Activated CD4-positive, alpha-beta T cell treated with anti-CD3 and anti-CD28 coated beads, Interleukin-2, amount 50 U/mL, for 16 hours (primary cell): ENCODE results near the gene TCF3.
A peak's percentile ranks its signal among the peaks of the same experiment; 100 is the strongest.
"Not testable (repeated sequence)": the region's sequence is repeated elsewhere in the genome, so short reads cannot be mapped to it uniquely, and the experiment has no call there.

Experiments
- DNase-seq: peaks from one replicate; pipeline ENCODE4 v3.0.0-alpha.2; 2020

TCF3 gene

DNA sequence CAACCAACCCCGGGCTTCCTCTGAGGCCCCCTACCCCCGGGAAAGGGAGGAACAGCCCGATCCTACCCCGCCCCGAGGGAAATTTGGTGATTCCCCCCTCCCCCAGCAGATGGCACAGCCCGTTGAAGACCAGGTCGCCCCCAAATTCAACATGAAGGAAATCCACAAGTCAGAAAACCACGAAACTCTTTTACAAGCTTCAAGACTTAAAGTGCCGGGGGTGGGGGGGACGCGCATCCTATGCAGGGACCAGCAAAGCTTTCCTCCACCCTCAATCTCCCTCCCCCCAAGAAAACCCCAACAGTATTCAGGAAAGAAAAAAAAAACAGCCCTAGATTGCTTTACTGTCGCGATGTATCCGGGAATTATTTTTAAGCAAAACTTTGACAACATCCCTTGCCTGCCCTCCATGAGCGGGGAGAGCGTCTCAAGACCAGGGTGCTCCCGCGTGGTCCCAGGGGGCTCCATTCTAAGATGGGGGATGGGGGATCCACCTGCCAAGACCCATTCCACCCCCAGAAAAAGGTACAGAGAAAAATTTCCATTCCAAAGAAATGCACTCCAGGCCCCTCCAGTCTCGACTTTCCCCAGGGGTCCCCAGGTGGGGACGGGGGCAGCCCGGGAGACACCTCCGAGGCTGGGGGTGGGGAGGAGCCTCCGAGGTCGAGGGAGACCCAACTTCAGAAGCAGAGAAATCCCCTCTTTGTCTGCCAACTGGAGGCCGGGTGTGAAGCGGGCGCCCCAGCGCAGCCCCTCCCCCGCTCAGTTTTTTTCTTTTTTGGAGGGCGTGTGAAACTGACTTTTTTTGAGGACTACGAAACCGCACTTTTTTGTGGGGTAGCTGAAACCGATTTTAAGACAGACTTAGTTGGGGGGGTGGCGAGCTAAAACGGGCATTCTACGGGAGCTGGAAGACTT lies 1.5 kb downstream of the TCF3 start:
- DNase-seq: peak; percentile 57

GRCh38 chr19:1649706-1650649 lies 2.4 kb downstream of the TCF3 start:
- DNase-seq: no peak

DNA sequence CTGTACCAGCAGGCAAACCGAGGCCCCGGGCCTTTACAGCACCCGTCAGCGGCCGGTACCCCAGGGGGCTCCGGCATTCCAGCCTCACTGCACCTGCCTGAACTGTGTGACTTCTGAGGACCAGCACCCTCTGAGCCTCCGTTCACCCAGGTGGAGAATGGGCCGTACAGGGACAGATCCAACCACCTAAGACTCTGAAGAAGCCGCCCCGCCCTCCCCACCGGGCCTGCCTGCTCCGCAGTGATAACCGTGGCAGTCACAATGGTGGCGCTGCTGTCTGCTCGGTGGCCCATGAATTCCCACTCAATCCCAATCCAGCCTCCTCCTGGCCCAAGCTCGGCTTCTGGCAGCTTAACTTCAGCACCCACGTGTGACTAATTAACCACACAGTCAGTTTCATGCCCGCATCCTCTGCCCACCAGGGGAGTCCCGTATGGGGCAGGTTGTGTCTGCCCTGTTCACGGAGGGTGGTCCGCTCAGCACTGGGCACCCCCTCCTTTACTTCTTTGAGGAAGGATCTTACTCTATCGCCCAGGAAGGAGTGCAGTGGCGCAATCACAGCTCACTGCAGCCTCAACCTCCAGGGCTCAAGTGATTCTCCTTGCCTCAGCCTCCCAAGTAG lies 3.4 kb downstream of the TCF3 start:
- DNase-seq: no peak

- DNase-seq: no peak
Measured at GRCh38 chr19:1648459-1648849, 4.0 kb downstream of the TCF3 start.

GRCh38 chr19:1647501-1648458 lies 4.6 kb downstream of the TCF3 start:
- no peak for DNase-seq

DNA sequence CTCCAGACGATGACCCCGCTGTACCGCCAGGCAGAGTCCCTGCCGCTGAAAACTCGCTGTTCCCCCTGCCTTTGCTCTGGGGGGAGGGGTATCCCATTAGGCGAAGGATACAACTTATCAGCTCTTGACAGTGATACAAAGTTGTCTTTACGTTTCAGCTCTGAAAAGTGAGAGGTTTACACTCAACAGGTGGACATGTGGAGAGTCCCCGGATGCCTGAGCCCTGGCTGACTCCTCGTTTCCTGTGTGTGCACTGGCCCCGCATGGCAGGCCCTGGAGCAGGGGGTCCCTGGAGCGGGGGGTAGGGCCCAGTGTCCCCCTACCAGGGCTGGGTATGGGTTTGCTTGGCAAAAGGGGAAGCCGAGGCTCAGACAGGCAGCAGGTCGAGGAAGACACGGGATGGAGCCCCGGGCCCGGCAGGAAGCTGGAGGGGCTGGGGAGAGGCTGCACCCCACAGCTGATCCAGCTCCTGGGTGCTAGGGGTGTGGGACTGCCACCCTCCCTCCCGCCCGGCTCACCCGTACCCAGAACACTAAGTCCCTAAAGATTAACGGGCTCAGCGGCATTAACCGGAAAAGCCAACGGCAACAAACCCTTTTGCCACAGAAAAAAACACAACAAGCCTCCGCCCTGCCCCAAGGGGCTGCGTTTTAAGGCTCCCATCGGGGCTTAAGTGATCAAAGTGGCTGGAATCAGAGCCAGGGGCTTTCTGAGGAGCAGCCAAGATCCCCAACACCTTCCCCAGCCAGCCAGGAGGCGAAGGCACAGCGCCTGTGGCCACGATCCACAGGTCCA lies 5.6 kb downstream of the TCF3 start:
- no peak for DNase-seq

DNA sequence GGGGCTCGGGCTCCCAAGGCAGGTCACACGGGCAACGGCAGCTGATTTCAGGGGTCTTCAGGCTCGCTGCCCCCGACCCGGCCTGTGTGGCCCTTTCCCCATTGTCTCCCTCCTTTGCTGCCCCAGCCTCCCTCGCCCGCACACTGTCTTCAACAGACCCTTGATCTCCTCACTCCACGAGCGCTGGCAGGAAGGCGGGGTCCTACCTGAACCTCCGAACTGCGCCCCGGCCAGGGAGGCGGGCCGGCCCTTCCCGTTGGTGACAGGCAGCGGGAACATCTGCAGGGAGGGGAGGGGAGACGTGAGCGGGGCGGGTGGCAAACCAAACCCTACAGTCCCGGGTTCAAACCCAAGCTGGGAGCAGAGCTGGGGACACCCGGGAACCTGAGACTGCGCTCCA lies 6.3 kb downstream of the TCF3 start:
- no peak for DNase-seq

- no peak for DNase-seq
Measured at GRCh38 chr19:1645299-1645698, 7.1 kb downstream of the TCF3 start.

DNA sequence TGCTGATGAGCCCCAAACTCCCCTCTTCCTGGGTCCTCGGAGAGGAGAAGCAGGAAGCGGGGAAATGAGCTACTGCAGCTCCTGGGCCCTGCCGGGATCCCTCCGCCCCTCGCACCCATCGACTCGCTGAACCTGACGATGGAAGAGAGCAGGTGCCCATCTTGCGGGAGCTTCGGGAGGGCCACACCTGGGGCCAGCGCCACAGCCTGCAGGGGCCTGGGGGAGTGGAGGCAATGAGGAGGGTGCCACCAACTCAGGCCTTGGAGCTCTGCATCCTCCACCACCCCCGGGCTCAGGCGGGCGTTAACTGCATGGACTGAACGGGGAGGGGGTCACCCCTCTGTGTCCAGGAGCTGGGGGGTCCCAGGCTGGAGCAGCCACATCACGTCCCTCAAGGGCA lies 8.3 kb downstream of the TCF3 start:
- no peak for DNase-seq

DNA sequence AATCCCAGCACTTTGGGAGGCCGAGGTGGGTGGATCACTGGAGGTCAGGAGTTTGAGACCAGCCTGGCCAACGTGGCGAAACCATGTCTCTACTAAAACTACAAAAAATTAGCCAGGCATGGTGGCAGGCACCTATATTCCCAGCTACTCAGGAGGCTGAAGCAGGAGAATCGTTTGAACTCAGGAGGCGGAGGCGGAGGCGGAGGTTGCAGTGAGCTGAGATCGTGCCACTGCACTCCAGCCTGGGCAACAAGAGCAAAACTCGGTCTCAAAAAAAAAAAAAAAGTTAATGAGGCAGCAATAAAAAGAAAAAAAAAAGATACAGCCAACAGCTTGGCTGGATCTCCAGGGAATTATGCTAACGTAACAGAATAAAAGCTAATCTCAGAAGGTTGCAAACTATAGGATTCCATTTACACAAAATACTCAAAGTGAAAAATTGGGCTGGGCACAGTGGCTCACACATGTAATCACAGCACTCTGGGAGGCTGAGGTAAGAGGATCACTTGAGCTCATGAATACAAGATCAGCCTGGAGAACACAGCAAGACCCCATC lies 11.4 kb downstream of the TCF3 start:
- not testable (repeated sequence) for DNase-seq

- no peak for DNase-seq
Measured at GRCh38 chr19:1636325-1637236, 15.8 kb downstream of the TCF3 start.

DNA sequence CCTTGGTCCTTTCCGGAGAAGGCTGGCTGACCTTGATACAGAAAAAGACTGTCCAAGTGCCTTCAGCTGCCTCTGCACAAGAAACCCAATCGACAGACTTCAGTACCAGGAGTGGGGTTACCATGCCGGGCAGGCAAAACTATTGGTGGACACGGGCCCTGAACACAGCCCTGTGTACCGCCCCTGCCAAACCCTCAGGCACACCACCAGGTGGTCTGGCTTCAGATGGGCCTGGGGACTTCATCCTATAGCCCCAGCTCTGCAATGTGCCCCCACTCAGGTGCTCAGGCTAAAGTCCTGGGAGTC lies 17.5 kb downstream of the TCF3 start:
- no peak for DNase-seq

DNA sequence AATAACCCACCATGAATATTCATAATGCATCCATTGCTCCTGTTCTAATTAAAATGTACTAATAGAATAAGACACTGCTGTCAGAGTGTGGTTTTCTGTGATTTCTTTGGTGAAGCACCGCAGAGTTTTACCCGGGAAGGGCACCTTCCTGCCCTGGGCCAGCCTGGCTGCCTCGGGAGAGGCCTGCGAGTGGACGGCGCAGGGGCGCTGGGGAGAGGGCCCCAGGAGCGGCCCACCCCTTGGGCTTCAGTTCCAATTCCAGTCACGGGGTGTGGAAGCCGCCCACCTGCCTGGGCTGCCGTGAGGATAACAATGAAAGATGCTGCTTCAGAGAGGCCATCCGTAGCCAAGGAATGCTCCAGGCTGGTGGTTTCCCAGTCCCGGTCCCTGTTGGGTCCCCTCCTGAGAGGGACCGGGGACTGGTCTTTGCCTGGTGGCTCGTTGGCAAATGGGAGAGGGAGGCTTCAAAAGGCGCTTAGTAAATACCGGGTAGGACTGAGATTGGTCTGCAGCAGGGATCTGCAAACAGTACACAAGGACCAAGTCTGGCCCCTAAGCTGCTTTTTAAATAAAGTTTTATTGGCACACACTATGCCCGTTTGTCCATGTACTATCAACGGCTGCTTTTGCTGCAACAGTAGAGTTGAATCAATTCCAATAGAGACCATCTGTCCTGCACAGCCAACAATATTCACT lies 18.0 kb downstream of the TCF3 start:
- no peak for DNase-seq

DNA sequence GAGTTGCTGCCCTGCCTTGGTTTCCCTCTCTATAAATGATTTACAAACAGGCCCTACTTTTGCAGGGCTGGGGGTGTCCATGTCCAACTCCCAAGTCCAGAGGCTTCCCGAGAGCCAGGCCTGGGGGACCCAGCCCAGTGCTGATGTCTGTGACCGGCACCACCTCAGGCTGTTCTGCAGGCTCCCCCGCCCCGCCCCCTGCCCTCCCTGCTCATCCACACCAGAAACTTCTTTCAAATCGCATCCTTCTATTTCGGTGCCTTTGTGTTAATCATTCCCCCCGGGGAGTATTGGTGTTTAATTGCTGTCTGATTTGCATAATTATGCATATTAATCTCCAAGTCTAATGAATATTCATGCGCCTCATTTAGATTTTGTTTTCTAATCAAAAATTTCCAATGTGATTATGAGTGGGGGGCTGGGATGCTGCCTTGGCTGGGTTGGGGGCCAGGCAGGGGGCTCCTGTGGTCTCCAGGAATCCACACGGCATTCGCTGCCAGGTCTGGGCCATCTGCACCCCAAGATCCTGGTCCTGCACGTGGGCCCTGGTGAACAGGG lies 19.1 kb downstream of the TCF3 start:
- DNase-seq: no peak

GRCh38 chr19:1632462-1633268 lies 19.8 kb downstream of the TCF3 start:
- DNase-seq: no peak

DNA sequence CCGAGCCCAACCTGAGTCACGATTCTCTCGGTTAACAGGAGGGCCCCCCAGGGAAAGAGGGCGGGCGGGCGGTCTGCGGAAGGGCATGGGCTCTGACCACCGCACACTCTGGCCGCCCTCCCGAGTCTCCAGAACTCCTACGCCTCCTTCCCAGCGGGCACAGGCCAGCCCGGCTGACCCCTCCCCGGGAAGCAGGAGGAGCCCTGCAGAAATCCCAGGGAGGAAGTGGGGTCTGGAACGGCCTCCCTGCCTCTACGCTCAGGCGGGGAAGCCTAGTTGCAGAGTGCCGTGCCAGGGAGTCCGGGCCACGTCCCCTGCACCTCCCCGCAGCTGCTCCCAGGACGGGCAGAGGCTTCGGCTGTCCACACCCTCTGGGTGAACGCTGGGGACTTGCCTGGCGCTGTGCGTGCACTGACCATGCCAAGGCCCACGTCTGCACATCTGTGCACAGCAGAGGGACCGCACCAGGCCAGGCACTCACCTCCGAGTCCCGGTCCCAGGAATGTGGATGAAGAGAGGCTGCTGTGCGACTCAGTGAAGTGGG lies 20.8 kb downstream of the TCF3 start:
- DNase-seq: no peak

DNA sequence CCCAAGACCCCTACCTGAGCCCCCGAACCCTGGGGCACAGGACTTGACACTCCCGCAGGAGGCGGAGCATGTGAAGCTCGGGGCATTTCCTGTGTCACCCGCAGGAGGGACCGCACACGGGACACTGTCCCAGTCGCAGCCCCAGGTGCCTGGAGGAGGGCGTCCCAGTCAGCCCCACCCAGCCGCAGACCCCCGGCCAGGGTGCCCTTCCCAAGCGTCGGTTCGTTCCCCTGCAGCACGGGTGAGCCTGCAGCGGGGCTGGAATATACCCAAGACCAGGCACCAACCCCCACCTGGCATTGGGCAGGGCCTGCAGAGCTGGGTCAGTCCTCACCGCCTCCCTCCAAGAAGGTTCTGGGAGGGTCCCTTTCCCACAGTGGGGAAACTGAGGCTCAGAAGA lies 21.6 kb downstream of the TCF3 start:
- DNase-seq: no peak

- DNase-seq: no peak
Measured at GRCh38 chr19:1630012-1630411, 22.4 kb downstream of the TCF3 start.
